BLaER1 treated with 17β-estradiol and CSF1 and Interleukin-3, amounts not matched to agents 10 nM and 100 nM (cell line): ENCODE results near the gene OR2AG1.

Experiments
- H3K27ac ChIP-seq, 11 experiments: shearing (Covaris generic); formaldehyde crosslinking; 2 replicates each; pipeline ENCODE4 v1.8.1; 2022
- H3K27me3 ChIP-seq, 11 experiments: shearing (Covaris generic); formaldehyde crosslinking; 2 replicates each; pipeline ENCODE4 v1.8.1; 2022
- H3K36me3 ChIP-seq, 11 experiments: shearing (Covaris generic); formaldehyde crosslinking; 2 replicates each; pipeline ENCODE4 v1.8.1; 2022
- H3K4me1 ChIP-seq, 10 experiments: shearing (Covaris generic); formaldehyde crosslinking; 2 replicates each; pipeline ENCODE4 v1.8.1; 2022
- H3K4me2 ChIP-seq, 11 experiments: shearing (Covaris generic); formaldehyde crosslinking; 2 replicates each; pipeline ENCODE4 v1.8.1; 2022
- H3K4me3 ChIP-seq, 10 experiments: shearing (Covaris generic); formaldehyde crosslinking; 2 replicates each; pipeline ENCODE4 v1.8.1; 2022
- H3K9ac ChIP-seq, 11 experiments: shearing (Covaris generic); formaldehyde crosslinking; 2 replicates each; pipeline ENCODE4 v1.8.1; 2022
- H3K9me3 ChIP-seq, 11 experiments: shearing (Covaris generic); formaldehyde crosslinking; replicated peaks in 1 of 11; 2 replicates each; pipeline ENCODE4 v1.8.1; 2022
- H4K20me1 ChIP-seq, 11 experiments: shearing (Covaris generic); formaldehyde crosslinking; 2 replicates each; pipeline ENCODE4 v1.8.1; 2022
- Cebpa-rat ChIP-seq, 11 experiments: shearing (Covaris generic); IDR thresholded peaks; 2 replicates each; pipeline ENCODE4 v1.8.1; 2022

OR2AG1 gene

DNA sequence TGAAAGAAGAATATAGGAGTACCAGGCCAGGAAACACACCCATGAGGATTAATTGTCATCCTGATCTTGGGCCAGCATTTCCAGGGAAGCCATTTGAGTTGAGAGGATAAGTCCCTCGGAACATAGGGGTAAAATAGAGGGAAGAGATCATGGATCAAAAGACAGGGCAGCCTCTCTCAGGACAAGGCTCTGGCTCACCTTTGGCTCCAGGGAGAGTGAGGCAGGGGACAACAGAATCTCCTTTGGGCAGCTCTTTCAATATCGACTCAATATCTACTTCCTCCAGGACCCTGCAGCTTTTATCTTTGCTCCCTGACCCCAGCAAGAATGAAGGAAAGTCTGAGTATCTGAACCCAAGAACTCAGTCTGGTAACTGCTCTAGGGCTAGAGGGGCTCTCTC lies at the start of gene OR2AG1:
Gene OR2AG1 (plus strand): TSS at position 301 of the 400 bp plus-strand sequence. CDS start 2,018 bp downstream, outside the sequence.
- Histone ChIP-seq H3K4me2 (no peak within 1 kb of the TSS), H3K9me3 (no peaks in the 10 kb centered on the region), H3K4me3 (no peak within 1 kb of the TSS), H3K4me1 (no peaks in the 10 kb centered on the region), H4K20me1 (no peaks in the 10 kb centered on the region), H3K27ac (no peak within 1 kb of the TSS), H3K36me3 (no peaks in the 10 kb centered on the region), H3K27me3 (no peaks in the 10 kb centered on the region), H3K9ac (no peak within 1 kb of the TSS)
- no peak for TF ChIP-seq Cebpa-rat (IDR thresholded peaks at IDR 0.05)

GRCh38 chr11:6733326-6734275 lies 49.2 kb upstream of the OR2AG1 start:
- Histone ChIP-seq H3K27me3 (no peaks in the 10 kb centered on the region), H3K9me3 (peaks cover 0 to 18% (median 4%) of the 10 kb centered on the region in 11 experiments; a peak in 11 of 22 replicates), H3K9ac (no peak overlapping the region), H3K27ac (no peak overlapping the region), H3K4me3 (no peak overlapping the region), H3K36me3 (peaks cover 0 to 19% (median 0%) of the 10 kb centered on the region in 11 experiments; a peak in 3 of 22 replicates), H3K4me2 (peak overlapping the region in 2 of 11 experiments; percentile 60 to 72; a peak in 2 of 22 replicates), H3K4me1 (peaks cover 11 to 41% (median 20%) of the 10 kb centered on the region in 10 experiments), H4K20me1 (no peaks in the 10 kb centered on the region)
- TF ChIP-seq Cebpa-rat (IDR thresholded peaks at IDR 0.05) = no peak

DNA sequence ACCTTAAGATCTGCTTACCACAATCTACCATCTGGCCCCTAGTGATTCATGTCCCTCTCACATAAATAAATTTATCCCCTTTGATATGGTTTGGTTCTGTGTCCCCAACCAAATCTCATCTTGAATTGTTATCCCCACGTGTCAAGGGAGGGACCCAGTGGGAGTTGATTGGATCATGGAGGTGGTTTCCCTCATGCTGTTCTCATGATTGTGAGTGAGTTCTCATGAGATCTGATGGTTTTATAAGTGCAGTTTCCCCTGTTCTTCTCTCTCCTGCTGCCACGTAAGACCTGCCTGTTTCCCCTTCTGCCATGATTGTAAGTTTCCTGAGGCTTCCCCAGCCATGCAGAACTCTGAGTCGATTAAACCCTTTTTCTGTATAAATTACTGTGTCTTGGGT lies 48.2 kb upstream of the OR2AG1 start:
- no peak for TF ChIP-seq Cebpa-rat (IDR thresholded peaks at IDR 0.05)
- peaks cover 0 to 19% (median 0%) of the 10 kb centered on the region in 11 experiments; a peak in 3 of 22 replicates for H3K36me3 ChIP-seq
- peak overlapping the region; percentile 20 to 74 (median 58); a peak in 17 of 22 replicates for H3K4me2 ChIP-seq

DNA sequence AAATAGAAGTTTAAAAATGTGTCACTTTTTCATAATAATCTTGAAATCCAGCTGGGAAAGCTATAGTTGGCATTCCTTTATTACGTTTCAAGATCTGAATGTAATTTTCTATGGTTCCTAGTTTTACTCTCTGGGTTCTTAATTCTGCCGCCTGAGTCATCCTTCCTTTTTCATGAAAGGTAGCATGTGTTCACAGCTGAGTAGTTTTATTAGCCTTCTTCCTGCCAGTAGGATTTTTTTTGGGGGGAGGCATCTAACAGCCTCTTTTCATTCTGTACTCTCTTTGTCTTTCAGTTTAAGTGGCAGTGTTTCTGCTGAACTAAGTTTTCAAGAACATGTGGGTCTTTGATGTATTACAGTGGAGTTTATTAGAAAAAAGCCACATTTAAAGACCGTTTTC lies 47.5 kb upstream of the OR2AG1 start:
- H3K4me3 ChIP-seq = no peak overlapping the region
- peaks cover 0 to 18% (median 4%) of the 10 kb centered on the region in 11 experiments; a peak in 11 of 22 replicates for H3K9me3 ChIP-seq
- peaks cover 11 to 41% (median 20%) of the 10 kb centered on the region in 10 experiments for H3K4me1 ChIP-seq
- no peaks in the 10 kb centered on the region for H3K27me3 ChIP-seq
- H4K20me1 ChIP-seq = no peaks in the 10 kb centered on the region
- no peak for TF ChIP-seq Cebpa-rat (IDR thresholded peaks at IDR 0.05)
- H3K27ac ChIP-seq = peak overlapping the region in 1 of 11 experiments; percentile 33; a peak in 1 of 22 replicates
- peak overlapping the region; percentile 20 to 74 (median 58) for H3K4me2 ChIP-seq
- no peak overlapping the region; a peak in 1 of 22 replicates for H3K9ac ChIP-seq
- peaks cover 0 to 19% (median 0%) of the 10 kb centered on the region in 11 experiments; a peak in 3 of 22 replicates for H3K36me3 ChIP-seq

More for the DNA sequence above, 48.2 kb upstream of the OR2AG1 start:
- Histone ChIP-seq H3K27ac (no peak overlapping the region), H4K20me1 (no peaks in the 10 kb centered on the region), H3K4me1 (peaks cover 11 to 41% (median 20%) of the 10 kb centered on the region in 10 experiments), H3K9ac (no peak overlapping the region), H3K4me3 (no peak overlapping the region), H3K27me3 (no peaks in the 10 kb centered on the region), H3K9me3 (peaks cover 0 to 18% (median 4%) of the 10 kb centered on the region in 11 experiments; a peak in 11 of 22 replicates)

DNA sequence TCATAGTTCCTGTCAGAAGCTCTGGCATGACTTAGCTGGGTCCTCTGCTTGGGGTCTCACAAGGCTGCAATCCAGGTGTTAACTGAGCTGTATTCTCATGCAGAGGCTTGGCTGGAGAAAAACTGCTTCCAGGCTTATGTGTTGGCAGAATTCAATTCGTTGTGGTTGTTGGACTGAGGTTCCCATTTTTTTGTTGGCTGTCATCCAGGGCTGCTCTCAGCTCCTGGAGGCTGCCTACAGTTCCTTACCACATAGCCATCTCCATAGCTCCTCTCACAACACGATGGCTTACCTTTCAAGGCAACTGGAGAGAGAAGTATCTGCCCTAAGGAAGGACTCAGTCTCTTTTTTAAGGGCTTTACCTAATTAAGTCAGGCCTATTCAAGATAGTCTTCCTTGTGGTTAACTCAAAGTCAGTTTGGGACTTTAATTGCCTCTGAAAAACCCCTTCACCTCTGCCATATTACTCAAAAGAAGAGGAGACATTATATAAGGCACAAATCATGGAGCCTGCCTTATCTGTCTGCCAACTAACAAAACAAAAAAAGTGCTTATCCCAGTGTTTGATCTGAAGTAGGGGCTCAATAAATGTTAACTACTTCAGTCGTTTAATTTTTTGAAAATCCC lies 46.2 kb upstream of the OR2AG1 start:
- Histone ChIP-seq H4K20me1 (no peaks in the 10 kb centered on the region), H3K36me3 (peaks cover 0 to 19% (median 0%) of the 10 kb centered on the region in 11 experiments; a peak in 3 of 22 replicates), H3K4me3 (no peak overlapping the region), H3K27ac (no peak overlapping the region), H3K27me3 (no peaks in the 10 kb centered on the region), H3K4me1 (peaks cover 11 to 41% (median 20%) of the 10 kb centered on the region in 10 experiments), H3K9me3 (peaks cover 0 to 18% (median 4%) of the 10 kb centered on the region in 11 experiments; a peak in 11 of 22 replicates), H3K9ac (no peak overlapping the region), H3K4me2 (peak overlapping the region in 2 of 11 experiments; percentile 72 to 74; a peak in 3 of 22 replicates)
- TF ChIP-seq Cebpa-rat (IDR thresholded peaks at IDR 0.05) = no peak

DNA sequence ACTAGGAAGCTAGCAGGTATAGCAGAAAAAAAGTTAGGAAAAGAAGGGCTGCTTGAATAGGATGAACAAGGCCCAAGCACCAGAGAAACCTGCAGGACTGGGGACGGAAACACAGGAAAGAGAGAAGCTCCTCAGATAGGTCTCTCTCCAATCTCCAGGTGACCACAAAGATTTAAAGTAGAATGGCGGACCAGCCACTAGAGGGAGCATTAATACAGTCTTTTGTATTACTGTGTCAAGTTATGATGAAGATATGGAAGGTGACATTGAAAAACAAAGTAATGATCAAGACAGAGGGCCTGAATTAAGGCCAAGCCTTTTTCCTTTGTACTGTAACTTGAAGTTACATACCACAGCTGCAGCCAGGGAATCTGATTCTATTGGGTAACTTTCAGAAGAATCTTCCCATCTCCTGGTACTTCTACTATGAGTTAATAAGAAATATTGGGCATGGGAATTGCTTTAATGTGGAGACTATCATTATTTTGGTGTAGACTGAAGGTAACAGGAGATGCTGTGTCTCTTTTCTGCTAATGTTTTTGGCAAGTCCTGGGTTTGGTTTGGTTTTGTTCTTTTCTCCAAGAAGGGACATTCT lies 44.9 kb upstream of the OR2AG1 start:
- Histone ChIP-seq H3K9me3 (peaks cover 0 to 18% (median 4%) of the 10 kb centered on the region in 11 experiments; a peak in 11 of 22 replicates), H3K27me3 (no peaks in the 10 kb centered on the region), H3K4me3 (no peak overlapping the region), H3K4me2 (peak overlapping the region in 4 of 11 experiments; percentile 3 to 13 (median 4); a peak in 4 of 22 replicates), H3K4me1 (peaks cover 11 to 43% (median 20%) of the 10 kb centered on the region in 10 experiments), H4K20me1 (no peaks in the 10 kb centered on the region), H3K27ac (no peak overlapping the region), H3K36me3 (peaks cover 0 to 18% (median 0%) of the 10 kb centered on the region in 11 experiments; a peak in 3 of 22 replicates), H3K9ac (no peak overlapping the region)
- no peak for TF ChIP-seq Cebpa-rat (IDR thresholded peaks at IDR 0.05)

DNA sequence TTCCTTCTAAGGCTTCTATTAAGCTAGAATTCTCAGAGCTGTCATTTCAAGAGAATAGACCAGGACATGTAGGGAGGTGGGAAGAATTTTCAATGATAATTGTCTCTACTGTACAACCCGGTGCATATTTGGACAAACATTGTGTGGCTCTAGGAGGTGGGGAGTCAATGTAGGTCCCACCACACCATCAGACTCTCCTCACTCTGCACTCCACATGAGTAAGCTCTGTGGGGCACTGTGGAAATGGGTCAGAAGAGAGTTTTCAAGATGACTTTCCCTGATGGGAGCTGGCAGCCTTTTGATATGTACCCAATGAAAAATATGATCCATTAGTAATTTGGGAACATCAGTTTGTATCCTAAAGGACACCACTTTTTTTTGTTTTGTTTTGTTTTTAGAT lies 44.2 kb upstream of the OR2AG1 start:
- H3K27ac ChIP-seq = no peak overlapping the region
- no peaks in the 10 kb centered on the region for H3K27me3 ChIP-seq
- peaks cover 11 to 49% (median 20%) of the 10 kb centered on the region in 10 experiments for H3K4me1 ChIP-seq
- H3K9me3 ChIP-seq = peaks cover 0 to 14% (median 4%) of the 10 kb centered on the region in 11 experiments; a peak in 11 of 22 replicates
- no peak overlapping the region for H3K9ac ChIP-seq
- peaks cover 0 to 12% (median 0%) of the 10 kb centered on the region in 11 experiments; a peak in 3 of 22 replicates for H3K36me3 ChIP-seq
- no peak for TF ChIP-seq Cebpa-rat (IDR thresholded peaks at IDR 0.05)
- no peak overlapping the region for H3K4me2 ChIP-seq
- H3K4me3 ChIP-seq = no peak overlapping the region
- no peaks in the 10 kb centered on the region for H4K20me1 ChIP-seq

GRCh38 chr11:6742260-6742659 lies 40.6 kb upstream of the OR2AG1 start:
- H3K4me3 ChIP-seq = no peak overlapping the region
- no peaks in the 10 kb centered on the region for H3K27me3 ChIP-seq
- TF ChIP-seq Cebpa-rat (IDR thresholded peaks at IDR 0.05) = no peak

More at GRCh38 chr11:6742260-6742659, 40.6 kb upstream of the OR2AG1 start:
- Histone ChIP-seq H4K20me1 (no peaks in the 10 kb centered on the region), H3K4me2 (0 out of 22 replicates have a peak overlapping the region, but pooled peaks of 1 of the 11 experiments have one; percentile 22), H3K9me3 (peaks cover 0 to 8% (median 0%) of the 10 kb centered on the region in 11 experiments; a peak in 3 of 22 replicates), H3K4me1 (peaks cover 19 to 50% (median 29%) of the 10 kb centered on the region in 10 experiments), H3K9ac (no peak overlapping the region), H3K27ac (no peak overlapping the region), H3K36me3 (no peaks in the 10 kb centered on the region)
